ENCODE data around the gene AMACR.
"Not testable (repeated sequence)": the region's sequence is repeated elsewhere in the genome, so short reads cannot be mapped to it uniquely, and the experiment has no call there.

The AMACR gene

DNA sequence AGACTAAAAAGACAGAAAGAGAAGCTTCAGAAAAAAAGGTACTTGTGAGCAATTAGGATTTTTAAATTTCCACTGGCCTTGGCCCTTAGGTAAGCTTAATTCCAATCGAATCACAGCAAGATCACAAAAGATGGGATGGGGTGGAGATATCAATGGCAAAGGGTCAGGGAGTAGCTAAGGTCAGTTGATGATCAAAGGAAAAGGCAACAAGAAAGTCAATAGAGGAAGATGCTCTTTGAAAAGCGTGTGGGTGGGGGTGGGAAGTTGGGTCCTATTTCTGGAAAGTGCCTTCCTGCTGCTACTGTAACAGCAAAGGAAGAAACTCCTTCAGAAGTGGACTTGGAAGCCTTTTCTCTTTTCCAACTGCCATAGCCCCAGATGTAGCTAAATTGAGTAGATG, 27.9 kb upstream of the AMACR start:
- no peak for DNase-seq

DNA sequence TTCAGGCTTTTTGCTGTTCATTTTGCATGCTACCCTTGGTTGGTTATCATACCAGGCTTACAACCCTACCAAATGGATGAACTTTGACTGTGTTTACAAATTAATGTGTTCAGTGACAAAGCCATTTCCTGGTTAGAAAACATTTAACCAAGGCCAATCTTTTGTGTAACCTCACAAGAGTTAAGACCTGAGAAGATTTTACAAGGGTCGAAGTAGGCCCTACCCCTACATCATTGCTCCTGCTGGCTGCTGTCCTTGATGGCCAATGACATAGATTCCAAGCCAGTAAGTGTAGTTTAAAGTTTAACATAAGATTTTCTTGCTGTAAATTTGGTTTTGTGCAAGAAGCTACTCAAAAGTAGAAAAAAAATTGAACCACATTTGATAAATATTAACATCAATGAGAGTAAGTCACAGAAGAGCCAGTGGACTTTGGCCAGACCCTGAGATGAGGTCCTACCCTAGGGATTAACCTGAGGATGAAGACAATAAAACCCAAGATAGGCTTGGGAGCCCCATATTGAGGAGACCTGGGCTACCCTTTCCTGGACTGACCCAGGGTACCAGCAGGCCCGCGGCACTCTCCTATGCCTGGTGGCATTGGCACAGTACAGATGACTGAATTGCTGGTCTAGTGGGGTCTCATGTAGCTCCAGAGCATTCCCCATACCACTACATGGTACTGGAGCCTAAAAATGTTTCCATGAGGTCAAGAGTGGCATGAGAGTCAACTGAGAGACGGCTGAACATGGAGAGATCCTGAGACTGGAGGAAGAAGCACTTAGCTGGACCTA, 26.9 kb upstream of the AMACR start:
- no peak for DNase-seq

- no peak for DNase-seq
These were observed 24.1 kb upstream of the AMACR start for GRCh38 chr5:34031966-34032365.

DNA sequence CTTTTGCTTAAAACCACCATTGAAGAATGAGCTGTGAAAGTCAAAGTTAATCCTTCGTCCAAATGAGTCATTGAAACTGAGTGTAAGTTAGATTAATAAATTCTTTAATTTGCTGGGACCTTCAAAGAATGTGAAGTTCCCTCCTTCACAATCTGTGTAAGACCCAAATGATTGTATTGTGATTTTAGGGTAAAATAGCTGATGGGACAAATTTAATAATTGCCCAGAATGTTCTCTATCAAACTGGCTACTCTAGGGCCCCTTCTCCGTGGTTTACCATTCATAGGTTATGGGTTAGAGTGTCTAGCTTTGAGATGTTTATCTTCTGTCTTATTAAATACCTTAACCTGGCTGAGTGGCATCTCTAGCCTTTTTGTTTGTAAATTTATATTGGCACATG, 23.3 kb upstream of the AMACR start:
- DNase-seq, result no peak

DNA sequence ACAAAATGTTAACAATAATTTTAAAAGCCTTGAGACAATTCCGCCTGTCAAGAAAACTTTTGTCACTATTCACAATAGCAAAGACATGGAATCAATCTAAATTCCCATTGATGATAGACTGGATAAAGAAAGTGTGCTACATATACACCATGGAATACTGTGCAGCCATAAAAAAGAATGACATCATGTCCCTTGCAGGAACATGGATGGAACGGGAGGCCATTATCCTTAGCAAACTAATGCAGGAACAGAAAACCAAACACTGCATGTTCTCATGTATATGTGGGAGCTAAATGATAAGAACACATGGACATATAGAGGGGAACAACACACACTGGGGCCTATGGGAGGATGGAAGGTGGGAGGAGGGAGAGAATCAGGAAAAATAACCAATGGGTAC, 22.7 kb upstream of the AMACR start:
- not testable (repeated sequence) for DNase-seq

- DNase-seq, result no peak
These were observed 22.2 kb upstream of the AMACR start for GRCh38 chr5:34030048-34030447.

DNA sequence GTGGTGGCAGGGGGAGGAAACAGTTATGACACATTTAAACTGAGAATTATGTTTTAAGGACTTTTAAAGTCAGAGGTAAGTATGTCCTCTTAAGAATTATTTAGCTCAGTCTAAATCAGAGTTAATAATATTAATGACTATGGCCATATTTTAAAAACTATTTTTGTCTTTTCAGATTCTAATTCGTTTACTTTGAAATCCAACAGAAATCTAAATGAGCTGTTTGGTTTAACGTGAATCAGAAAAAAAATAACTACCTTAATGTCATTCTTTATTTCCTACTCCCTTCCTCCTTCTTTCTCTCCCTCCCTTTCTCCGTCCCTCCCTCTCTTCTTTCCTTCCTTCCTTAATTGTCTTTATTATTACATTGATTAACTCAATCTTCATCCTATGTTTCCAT, 20.5 kb upstream of the AMACR start:
- DNase-seq, result no peak

DNA sequence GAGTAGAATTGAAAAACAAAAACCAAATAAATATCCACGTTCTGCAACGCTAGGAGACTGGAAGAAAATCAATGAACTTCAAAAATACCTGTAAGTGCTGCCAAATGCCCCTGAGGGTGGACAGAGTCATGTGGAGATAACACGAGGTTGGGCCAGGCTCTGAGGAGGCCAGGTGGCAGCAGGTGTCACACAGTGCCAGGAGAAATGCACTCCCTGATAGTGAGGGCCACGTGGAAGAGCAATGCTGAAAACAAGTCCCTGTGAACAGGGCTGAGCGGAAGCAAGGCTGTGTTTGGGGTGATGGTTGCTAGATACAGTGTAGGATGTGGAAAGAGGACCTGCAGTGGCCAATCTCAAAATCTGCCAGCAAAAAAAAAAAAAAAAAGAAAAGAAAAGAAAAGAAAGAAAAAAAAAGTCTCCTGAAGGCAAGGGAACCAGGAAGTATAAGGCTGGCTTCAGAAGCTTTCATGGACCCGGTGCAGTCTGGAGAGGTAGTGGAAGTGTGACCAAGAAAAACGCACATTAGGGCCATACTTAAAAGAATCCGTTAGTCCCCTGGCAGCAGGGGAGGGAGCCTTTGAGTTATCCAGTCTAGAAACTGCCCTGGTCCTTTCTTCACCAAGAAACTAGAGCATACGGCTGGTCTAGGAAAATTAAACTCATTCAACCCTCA, 18.4 kb upstream of the AMACR start:
- DNase-seq, result no peak

- no peak for DNase-seq
These were observed 14.4 kb upstream of the AMACR start for GRCh38 chr5:34022121-34022705.

DNA sequence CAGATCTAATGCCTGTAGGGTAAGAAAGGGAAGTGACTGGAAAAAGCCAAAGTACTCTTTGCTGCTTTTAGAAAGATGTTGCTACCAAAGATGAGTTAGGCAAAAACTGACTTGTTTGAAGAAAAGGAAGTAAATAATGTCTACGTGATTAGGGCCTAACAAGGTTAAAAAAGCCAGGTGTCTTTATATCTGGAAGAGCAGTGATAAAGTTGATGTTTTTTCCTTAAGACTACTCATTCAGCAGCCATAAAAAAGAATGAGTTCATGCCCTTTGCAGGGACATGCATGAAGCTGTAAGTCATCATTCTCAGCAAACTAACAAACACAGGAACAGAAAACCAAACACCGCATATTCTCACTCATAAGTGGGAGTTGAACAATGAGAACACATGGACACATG, 13.5 kb upstream of the AMACR start:
- DNase-seq, result no peak

DNA sequence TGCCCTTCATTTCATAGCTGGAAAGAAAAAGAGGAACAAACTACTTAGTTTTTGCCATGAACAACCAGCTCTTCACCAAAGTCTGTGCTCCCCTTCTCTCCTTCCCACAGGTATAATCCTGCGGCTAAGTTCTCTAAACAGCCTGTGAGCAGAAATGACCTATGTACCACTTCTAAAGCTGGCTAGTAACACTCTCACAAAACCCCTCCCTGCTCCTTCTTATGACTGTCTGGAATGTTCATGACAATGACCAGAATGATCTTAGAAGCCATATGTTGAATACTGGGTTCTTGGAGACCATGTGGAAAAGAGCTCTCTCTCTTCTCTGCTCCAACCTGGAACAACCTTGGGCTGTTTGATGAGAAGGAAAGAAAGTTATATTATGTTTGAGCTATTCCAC, 12.9 kb upstream of the AMACR start:
- DNase-seq, result no peak

- no peak for DNase-seq
These were observed 9.4 kb upstream of the AMACR start for GRCh38 chr5:34017254-34017653.

DNA sequence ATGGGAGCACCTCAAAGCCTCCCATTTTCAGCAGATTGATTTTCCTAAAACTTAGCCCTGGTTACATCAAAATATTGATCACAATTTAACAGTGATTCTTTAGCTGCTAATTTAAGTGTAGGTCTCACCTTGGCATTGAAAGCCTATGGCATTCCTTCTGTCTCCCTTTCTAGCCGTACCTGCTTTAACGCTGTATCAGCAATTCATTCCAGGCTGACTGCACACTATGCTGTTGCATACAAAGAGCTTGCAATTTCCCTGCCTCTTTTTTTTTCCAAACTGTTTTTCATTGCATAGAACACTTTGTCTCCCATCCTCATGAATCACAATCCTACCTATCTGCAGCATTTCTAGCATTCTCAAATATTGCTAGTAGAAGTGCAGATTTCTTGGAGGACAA, 8.9 kb upstream of the AMACR start:
- DNase-seq, result no peak

GRCh38 chr5:34016222-34016621, 8.4 kb upstream of the AMACR start:
- no peak for DNase-seq

DNA sequence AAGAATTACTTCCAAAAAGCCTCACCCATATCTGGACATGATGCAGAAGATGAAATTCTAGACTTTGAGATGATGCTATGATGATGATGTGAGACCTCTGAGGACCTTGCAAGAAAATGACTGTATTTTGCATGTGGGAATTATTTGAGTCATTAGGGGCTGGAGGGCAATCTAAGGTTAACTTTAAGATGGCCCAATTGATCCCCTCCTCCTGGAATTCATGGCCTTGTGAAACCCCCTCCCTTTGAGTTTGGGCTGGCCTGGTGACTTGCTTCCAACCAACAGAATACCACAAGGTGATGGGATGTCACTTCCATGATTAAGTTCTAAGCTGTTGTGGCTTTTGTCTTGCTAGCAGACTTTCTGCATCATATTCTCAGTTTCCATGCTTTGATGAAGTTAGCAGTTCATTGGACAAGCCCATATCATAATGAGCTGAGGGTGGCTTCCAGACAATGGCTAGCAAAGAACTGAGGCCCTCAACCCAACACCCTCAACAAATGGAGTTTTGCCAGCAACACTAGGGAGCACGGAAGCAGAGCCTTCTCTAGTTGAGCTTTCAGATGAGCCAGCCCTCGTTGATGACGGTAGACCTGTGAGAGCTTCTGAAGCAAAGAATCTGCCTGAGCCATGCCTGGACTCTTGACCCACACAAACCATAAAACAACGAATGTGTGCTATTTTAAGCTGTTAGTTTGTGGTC, 7.4 kb upstream of the AMACR start:
- no peak for DNase-seq

DNA sequence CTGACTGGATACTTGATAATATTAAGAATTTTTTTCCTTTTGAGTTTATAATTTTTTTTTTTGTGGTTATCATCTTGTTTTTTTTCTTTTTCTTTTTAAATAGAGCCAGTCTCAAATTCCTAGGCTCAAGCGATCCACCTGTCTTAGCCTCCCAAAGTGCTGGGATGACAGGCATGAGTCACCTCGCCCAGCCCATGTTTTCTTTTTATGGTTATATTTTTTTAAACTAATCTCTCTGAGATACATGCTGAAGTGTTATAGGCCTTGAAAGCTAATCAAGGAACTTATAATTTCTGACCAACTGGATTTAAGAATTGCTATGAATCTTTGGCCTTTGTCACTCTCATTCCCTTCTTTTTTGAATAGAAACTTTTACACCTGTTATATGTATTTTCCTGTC, 6.8 kb upstream of the AMACR start:
- DNase-seq, result no peak

DNA sequence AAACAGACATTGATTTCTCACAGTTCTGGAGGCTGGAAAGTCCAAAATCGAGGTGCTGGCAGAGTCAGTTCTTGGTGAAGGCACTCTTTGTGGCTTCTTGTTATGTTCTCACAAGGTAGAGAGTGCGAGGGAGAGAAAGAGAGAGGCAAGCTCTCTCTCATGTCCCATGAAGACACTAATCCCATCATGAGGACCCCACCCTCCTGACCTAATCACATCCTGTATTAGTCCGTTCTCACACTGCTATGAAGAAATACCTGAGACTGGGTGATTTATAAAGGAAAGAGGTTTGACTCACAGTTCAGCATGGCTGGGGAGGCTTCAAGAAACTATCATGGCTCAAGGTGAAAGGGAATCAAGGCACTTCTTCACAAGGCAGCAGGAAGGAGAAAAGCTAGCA, 5.7 kb upstream of the AMACR start:
- DNase-seq, result no peak

DNA sequence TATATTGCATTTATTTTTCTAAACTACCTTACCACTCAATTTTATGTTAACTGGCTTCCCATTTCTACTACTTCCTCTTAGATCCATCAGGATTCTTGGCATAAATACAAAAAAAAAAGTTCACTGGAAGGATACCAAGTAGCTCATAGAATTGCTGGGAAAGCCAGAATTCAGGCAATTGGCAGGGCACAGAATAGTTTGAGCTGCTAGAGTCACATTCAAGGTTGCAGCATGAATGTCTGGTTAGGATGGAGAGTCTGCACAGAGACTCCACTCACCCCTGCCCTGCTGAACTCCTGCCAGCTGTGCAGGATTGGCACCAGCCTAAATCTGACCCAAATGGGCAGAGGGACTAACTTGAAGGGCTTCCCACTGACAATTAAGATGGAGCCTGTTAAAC, 4.9 kb upstream of the AMACR start:
- no peak for DNase-seq

DNA sequence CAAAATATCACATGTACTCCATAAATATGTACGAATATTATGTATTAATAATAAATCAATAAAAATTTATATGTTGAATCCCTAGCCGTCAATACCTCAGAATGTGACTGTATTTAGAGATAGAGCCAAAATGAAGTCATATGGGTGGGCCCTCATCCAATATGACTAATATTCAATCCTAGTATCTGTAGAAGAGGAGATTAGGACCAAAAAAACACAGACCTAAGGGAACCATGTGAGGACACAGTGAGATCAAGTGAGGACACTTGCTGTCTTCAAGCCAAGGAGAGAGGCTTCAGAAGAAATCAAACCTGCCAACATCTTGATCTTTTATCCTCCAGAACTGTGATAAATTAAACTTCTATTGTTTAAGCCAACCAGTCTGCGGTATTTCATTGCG, 3.7 kb upstream of the AMACR start:
- DNase-seq, result no peak

- DNase-seq, result not testable (repeated sequence)
These were observed 2.3 kb upstream of the AMACR start for GRCh38 chr5:34010146-34010545.

GRCh38 chr5:34009610-34010009, 1.8 kb upstream of the AMACR start:
- DNase-seq, result no peak

GRCh38 chr5:34008802-34009201, 952 bp upstream of the AMACR start:
- no peak for DNase-seq

- DNase-seq, result no peak
These were observed 639 bp downstream of the AMACR start for GRCh38 chr5:34007201-34007620.

- no peak for DNase-seq
These were observed 2.2 kb downstream of the AMACR start for GRCh38 chr5:34005681-34006080.
